Central memory CD8-positive, alpha-beta T cell (primary cell): Measurements from ENCODE around the gene C10orf88.

Experiments
- ATAC-seq: fragments of 150-1000 bp; cut with Tn5 transposase; replicated peaks from 2 replicates; pipeline ENCODE4 v1.10.0; 2022; ENCODE audit warnings: mild to moderate bottlenecking, moderate FRiP score, moderate number of reproducible peaks; ENCODE audit not compliant: poor library complexity, severe bottlenecking; ENCODE audit errors: extremely low read depth
- DNase-seq, 2 donors: peaks; one replicate each; pipeline ENCODE4 v3.0.0; 2021; ENCODE audit warnings: low spot score in 2 of 2
- H3K27ac Mint-ChIP-seq: one replicate; pipeline ENCODE4 v1.8.0; 2022; ENCODE audit warnings: low read depth, mild to moderate bottlenecking, moderate library complexity, mixed read lengths
- H3K27me3 Mint-ChIP-seq: one replicate; pipeline ENCODE4 v1.8.0; 2022; ENCODE audit warnings: mixed read lengths
- H3K36me3 Mint-ChIP-seq: one replicate; pipeline ENCODE4 v1.8.0; 2022; ENCODE audit warnings: mild to moderate bottlenecking, moderate library complexity, mixed read lengths; ENCODE audit not compliant: insufficient read depth
- H3K4me1 Mint-ChIP-seq: one replicate; pipeline ENCODE4 v1.8.0; 2022; ENCODE audit warnings: mixed read lengths
- H3K4me3 Mint-ChIP-seq: one replicate; pipeline ENCODE4 v1.8.0; 2022; ENCODE audit warnings: mild to moderate bottlenecking, moderate library complexity, mixed read lengths
- H3K9me3 Mint-ChIP-seq: one replicate; pipeline ENCODE4 v1.8.0; 2022; ENCODE audit warnings: mixed read lengths

Gene C10orf88

GRCh38 chr10:122986335-122986734 lies 32.3 kb upstream of the C10orf88 start:
- Mint-ChIP-seq H3K27me3 (no peaks in the 10 kb centered on the region), H3K4me1 (peaks cover 10% of the 10 kb centered on the region), H3K4me3 (no peak overlapping the region), H3K9me3 (no peaks in the 10 kb centered on the region), H3K36me3 (peaks cover 12% of the 10 kb centered on the region), H3K27ac (no peak overlapping the region)
- ATAC-seq (no peak), DNase-seq (no peak)

- DNase-seq = no peak
- Mint-ChIP-seq H3K27ac (no peak overlapping the region), H3K27me3 (no peaks in the 10 kb centered on the region), H3K9me3 (no peaks in the 10 kb centered on the region), H3K36me3 (peaks cover 20% of the 10 kb centered on the region), H3K4me3 (no peak overlapping the region), H3K4me1 (peaks cover 26% of the 10 kb centered on the region)
- ATAC-seq = no peak
Measured at GRCh38 chr10:122984708-122985107, 30.7 kb upstream of the C10orf88 start.

- DNase-seq (no peak), ATAC-seq (no peak)
- no peak overlapping the region for H3K27ac Mint-ChIP-seq
- no peaks in the 10 kb centered on the region for H3K9me3 Mint-ChIP-seq
- H3K36me3 Mint-ChIP-seq = peaks cover 22% of the 10 kb centered on the region
- H3K4me1 Mint-ChIP-seq = peaks cover 27% of the 10 kb centered on the region
- no peak overlapping the region for H3K4me3 Mint-ChIP-seq
- H3K27me3 Mint-ChIP-seq = no peaks in the 10 kb centered on the region
Measured at GRCh38 chr10:122983898-122984297, 29.9 kb upstream of the C10orf88 start.

- H3K4me1 Mint-ChIP-seq = peaks cover 27% of the 10 kb centered on the region
- H3K9me3 Mint-ChIP-seq = no peaks in the 10 kb centered on the region
- H3K27ac Mint-ChIP-seq = peak overlapping the region; percentile 96
- H3K4me3 Mint-ChIP-seq = peak overlapping the region; percentile 91
- DNase-seq (no peak), ATAC-seq (no peak)
- no peaks in the 10 kb centered on the region for H3K27me3 Mint-ChIP-seq
- peaks cover 21% of the 10 kb centered on the region for H3K36me3 Mint-ChIP-seq
Measured at GRCh38 chr10:122981066-122981464, 27.0 kb upstream of the C10orf88 start.

GRCh38 chr10:122980209-122981065 lies 26.4 kb upstream of the C10orf88 start, which contains the start of gene PSTK:
Gene PSTK (plus strand): TSS chr10:122980401. CDS start chr10:122980480, 79 bp downstream.
- peak; percentile 82 to 85 for DNase-seq
- Mint-ChIP-seq H3K27ac (peak within 1 kb of the TSS; percentile 96), H3K36me3 (peaks cover 17% of the 10 kb centered on the region), H3K27me3 (no peaks in the 10 kb centered on the region), H3K9me3 (no peaks in the 10 kb centered on the region), H3K4me1 (peaks cover 27% of the 10 kb centered on the region), H3K4me3 (peak within 1 kb of the TSS; percentile 91)
- ATAC-seq = peak; percentile 97

GRCh38 chr10:122974543-122975064 lies 20.6 kb upstream of the C10orf88 start:
- ATAC-seq (no peak), DNase-seq (no peak)
- H3K9me3 Mint-ChIP-seq = no peaks in the 10 kb centered on the region
- H3K4me1 Mint-ChIP-seq = no peaks in the 10 kb centered on the region
- H3K27me3 Mint-ChIP-seq = peaks cover 15% of the 10 kb centered on the region
- H3K36me3 Mint-ChIP-seq = peaks cover 4% of the 10 kb centered on the region
- no peak overlapping the region for H3K27ac Mint-ChIP-seq
- no peak overlapping the region for H3K4me3 Mint-ChIP-seq

GRCh38 chr10:122974023-122974422 lies 20.0 kb upstream of the C10orf88 start:
- H3K9me3 Mint-ChIP-seq = no peaks in the 10 kb centered on the region
- ATAC-seq = no peak
- no peak overlapping the region for H3K4me3 Mint-ChIP-seq
- H3K36me3 Mint-ChIP-seq = peaks cover 3% of the 10 kb centered on the region
- H3K4me1 Mint-ChIP-seq = no peaks in the 10 kb centered on the region
- H3K27me3 Mint-ChIP-seq = peaks cover 15% of the 10 kb centered on the region
- H3K27ac Mint-ChIP-seq = no peak overlapping the region
- DNase-seq = no peak

- no peaks in the 10 kb centered on the region for H3K36me3 Mint-ChIP-seq
Measured at GRCh38 chr10:122968698-122969097, 14.7 kb upstream of the C10orf88 start.

GRCh38 chr10:122966879-122967278 lies 12.9 kb upstream of the C10orf88 start:
- H3K4me1 Mint-ChIP-seq = no peaks in the 10 kb centered on the region
- no peak overlapping the region for H3K27ac Mint-ChIP-seq
- no peak overlapping the region for H3K4me3 Mint-ChIP-seq
- no peak for DNase-seq
- H3K9me3 Mint-ChIP-seq = peaks cover 23% of the 10 kb centered on the region
- no peaks in the 10 kb centered on the region for H3K36me3 Mint-ChIP-seq
- no peak for ATAC-seq
- peaks cover 62% of the 10 kb centered on the region for H3K27me3 Mint-ChIP-seq

More at GRCh38 chr10:122968698-122969097, 14.7 kb upstream of the C10orf88 start:
- Mint-ChIP-seq H3K27me3 (peaks cover 48% of the 10 kb centered on the region), H3K4me3 (no peak overlapping the region), H3K9me3 (peaks cover 23% of the 10 kb centered on the region), H3K4me1 (no peaks in the 10 kb centered on the region), H3K27ac (no peak overlapping the region)
- ATAC-seq (no peak), DNase-seq (no peak)

- DNase-seq (no peak), ATAC-seq (no peak)
- peaks cover 18% of the 10 kb centered on the region for H3K9me3 Mint-ChIP-seq
- H3K4me3 Mint-ChIP-seq = no peak overlapping the region
- H3K36me3 Mint-ChIP-seq = no peaks in the 10 kb centered on the region
- H3K27me3 Mint-ChIP-seq = peaks cover 51% of the 10 kb centered on the region
- H3K4me1 Mint-ChIP-seq = no peaks in the 10 kb centered on the region
- H3K27ac Mint-ChIP-seq = no peak overlapping the region
Measured at GRCh38 chr10:122962405-122962804, 8.4 kb upstream of the C10orf88 start.

- H3K36me3 Mint-ChIP-seq = peaks cover 12% of the 10 kb centered on the region
- DNase-seq (no peak), ATAC-seq (no peak)
- H3K27me3 Mint-ChIP-seq = peaks cover 9% of the 10 kb centered on the region
- H3K27ac Mint-ChIP-seq = no peak overlapping the region
- peaks cover 20% of the 10 kb centered on the region for H3K4me1 Mint-ChIP-seq
- no peak overlapping the region for H3K4me3 Mint-ChIP-seq
- no peaks in the 10 kb centered on the region for H3K9me3 Mint-ChIP-seq
Measured at GRCh38 chr10:122957474-122957873, 3.4 kb upstream of the C10orf88 start.

- H3K4me1 Mint-ChIP-seq = peaks cover 23% of the 10 kb centered on the region
- H3K4me3 Mint-ChIP-seq = no peak overlapping the region
- peaks cover 13% of the 10 kb centered on the region for H3K36me3 Mint-ChIP-seq
- ATAC-seq (no peak), DNase-seq (no peak)
- no peak overlapping the region for H3K27ac Mint-ChIP-seq
- no peaks in the 10 kb centered on the region for H3K27me3 Mint-ChIP-seq
- H3K9me3 Mint-ChIP-seq = no peaks in the 10 kb centered on the region
Measured at GRCh38 chr10:122955892-122956291, 1.9 kb upstream of the C10orf88 start.

GRCh38 chr10:122954731-122955050 lies 664 bp upstream of the C10orf88 start:
- peak in 1 of 2 donors; percentile 9 for DNase-seq
- H3K27ac Mint-ChIP-seq = peak overlapping the region; percentile 91
- no peak for ATAC-seq
- peak overlapping the region; percentile 94 for H3K4me3 Mint-ChIP-seq
- peaks cover 14% of the 10 kb centered on the region for H3K36me3 Mint-ChIP-seq
- H3K4me1 Mint-ChIP-seq = peaks cover 32% of the 10 kb centered on the region
- H3K27me3 Mint-ChIP-seq = no peaks in the 10 kb centered on the region
- H3K9me3 Mint-ChIP-seq = no peaks in the 10 kb centered on the region
